Fibroblast of skin of back (primary cell): ENCODE data around the gene PRL. TPM values are rescaled to one million over a fixed set of nuclear protein-coding genes. Genes with fewer than 3 reads are reported as not detected.
A peak's percentile ranks its signal among the peaks of the same experiment; 100 is the strongest.

Experiments used
- DNase-seq: peaks from one replicate; pipeline ENCODE4 v3.0.0-alpha.2; 2013
- polyA plus RNA-seq, 2 experiments: library from polyadenylated mRNA; unstranded; fragments of 120-200 nt; gene quantifications; one replicate each; pipeline ENCODE4 v1.2.1, GENCODE V29; 2013; ENCODE audit not compliant: insufficient read length in 2 of 2

Gene PRL
- not detected for polyA plus RNA-seq (2013, experiment 1 of 2; ENCODE audit: insufficient read length)
- polyA plus RNA-seq (2013, experiment 2 of 2; ENCODE audit: insufficient read length): not detected

DNA sequence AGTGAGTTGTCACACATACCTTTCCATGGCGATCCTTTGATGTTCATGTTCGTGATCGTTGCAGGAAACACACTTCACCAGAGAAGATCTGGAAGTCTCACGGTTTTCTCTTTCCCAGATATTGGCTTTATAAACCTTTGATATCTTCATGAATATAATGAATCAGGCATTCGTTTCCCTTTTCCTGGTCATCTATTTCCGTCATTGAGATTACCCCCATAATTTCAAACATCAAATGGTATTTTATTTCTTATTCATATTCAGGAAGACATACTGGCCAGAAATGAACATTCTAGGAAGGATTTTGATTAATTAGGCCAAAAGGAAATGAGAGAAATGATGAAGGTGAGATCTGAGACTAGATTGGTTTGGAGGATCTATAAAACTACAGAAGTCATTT lies at the start of gene PRL:
Gene PRL, minus strand, starts transcription at position 101 of the 400 bp plus-strand sequence. Its CDS starts 54 bp downstream, at position 47.
- DNase-seq: no peak

DNA sequence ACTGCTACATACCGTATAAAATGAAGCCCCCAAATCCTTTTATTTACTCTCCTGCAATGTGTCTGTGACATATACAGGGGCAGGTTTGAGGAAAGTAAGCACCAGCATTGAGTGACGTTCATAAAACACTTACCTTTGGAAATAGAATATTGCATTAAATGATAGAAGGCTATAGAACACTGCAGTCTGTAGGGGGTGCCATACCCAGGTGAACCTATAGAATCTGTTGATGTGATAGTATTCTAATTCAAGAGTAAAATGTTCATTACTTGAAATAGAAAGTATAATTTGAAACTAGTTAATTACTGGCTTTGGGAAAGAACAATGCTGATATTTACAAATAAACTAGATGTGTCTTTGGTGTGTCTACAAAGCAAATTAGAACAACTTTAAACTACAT lies 47.0 kb upstream of the PRL start:
- DNase-seq: no peak

- no peak for DNase-seq
These were observed 37.9 kb upstream of the PRL start for GRCh38 chr6:22334778-22335177.

GRCh38 chr6:22333802-22334201 lies 37.0 kb upstream of the PRL start:
- DNase-seq: peak; percentile 93

GRCh38 chr6:22332711-22333110 lies 35.9 kb upstream of the PRL start:
- peak; percentile 37 for DNase-seq

GRCh38 chr6:22332216-22332615 lies 35.4 kb upstream of the PRL start:
- DNase-seq: no peak

DNA sequence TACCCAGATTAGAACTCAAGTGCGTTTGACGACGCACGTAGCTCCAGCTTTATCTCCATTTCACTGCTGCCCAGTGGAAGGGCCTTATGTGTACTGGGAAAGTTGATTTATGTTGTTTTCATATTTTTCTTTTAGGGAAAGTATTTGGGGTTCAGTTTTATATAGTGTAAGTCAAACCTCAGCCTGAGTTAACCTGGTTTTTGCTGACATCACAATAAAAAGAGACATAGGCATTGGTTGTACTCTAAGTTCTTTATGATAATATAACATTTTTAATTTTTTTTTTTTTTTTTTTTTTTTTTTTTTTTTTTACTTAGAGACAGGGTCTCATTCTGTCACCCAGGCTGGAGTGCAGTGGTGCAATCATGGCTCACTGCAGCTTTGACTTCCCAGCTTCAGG lies 34.1 kb upstream of the PRL start:
- DNase-seq: no peak

DNA sequence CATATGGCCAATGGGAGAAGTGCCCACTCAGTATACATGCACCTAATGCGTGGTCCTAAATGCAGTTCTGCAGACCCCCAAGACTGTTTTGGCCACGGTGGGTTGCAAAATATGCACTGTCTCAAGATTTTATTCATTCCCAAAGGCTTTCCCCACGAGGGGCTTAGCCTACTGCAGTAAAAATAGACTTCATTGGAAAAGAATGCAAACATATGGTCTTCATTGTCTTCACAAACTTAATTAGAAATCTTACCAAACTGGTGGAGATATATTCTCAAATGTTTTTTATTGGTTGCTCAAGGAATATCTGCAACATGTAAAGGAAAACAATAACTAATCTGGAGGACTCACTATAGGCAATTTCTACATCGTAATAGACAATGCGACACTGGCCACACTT lies 31.6 kb upstream of the PRL start:
- peak; percentile 77 for DNase-seq

GRCh38 chr6:22327881-22328280 lies 31.0 kb upstream of the PRL start:
- DNase-seq: peak; percentile 51

GRCh38 chr6:22326500-22326899 lies 29.7 kb upstream of the PRL start:
- DNase-seq: no peak

DNA sequence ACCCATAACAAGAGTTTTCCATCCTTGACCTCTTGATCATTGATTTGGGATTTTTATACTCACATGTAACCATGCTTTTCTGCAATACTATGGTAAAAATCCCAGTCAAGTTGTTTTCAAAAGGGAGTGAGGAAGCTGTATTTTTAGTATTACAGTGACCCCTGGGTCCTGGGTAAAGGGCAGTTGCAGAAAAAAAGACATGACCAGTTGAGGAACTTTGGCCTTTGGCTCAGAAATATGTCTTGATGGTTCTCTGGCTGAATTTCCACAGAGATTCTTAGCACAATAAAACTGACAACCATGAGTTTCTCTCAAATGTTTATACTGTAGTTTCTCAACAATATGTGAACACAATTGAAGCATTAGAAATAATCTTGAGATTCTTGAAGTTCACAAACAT lies 28.6 kb upstream of the PRL start:
- DNase-seq: peak; percentile 45

DNA sequence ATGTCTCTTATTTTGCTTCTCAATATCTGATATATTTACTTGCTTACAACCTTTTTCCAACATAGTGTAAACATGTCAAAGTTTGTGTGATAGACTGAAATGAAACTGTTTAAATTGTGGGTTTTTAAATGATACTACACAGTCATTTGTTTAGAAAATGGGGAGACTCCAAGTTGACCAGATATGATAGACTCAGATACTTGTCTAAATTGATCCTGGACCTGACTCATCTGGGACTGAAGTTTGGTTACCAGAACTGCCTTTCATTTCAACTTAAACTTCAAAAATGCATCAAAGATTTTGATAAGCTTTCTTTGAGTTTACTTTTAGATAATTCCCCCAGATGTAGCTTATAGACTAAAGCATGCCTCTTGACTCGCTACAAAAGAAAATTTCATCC lies 27.0 kb upstream of the PRL start:
- no peak for DNase-seq

DNA sequence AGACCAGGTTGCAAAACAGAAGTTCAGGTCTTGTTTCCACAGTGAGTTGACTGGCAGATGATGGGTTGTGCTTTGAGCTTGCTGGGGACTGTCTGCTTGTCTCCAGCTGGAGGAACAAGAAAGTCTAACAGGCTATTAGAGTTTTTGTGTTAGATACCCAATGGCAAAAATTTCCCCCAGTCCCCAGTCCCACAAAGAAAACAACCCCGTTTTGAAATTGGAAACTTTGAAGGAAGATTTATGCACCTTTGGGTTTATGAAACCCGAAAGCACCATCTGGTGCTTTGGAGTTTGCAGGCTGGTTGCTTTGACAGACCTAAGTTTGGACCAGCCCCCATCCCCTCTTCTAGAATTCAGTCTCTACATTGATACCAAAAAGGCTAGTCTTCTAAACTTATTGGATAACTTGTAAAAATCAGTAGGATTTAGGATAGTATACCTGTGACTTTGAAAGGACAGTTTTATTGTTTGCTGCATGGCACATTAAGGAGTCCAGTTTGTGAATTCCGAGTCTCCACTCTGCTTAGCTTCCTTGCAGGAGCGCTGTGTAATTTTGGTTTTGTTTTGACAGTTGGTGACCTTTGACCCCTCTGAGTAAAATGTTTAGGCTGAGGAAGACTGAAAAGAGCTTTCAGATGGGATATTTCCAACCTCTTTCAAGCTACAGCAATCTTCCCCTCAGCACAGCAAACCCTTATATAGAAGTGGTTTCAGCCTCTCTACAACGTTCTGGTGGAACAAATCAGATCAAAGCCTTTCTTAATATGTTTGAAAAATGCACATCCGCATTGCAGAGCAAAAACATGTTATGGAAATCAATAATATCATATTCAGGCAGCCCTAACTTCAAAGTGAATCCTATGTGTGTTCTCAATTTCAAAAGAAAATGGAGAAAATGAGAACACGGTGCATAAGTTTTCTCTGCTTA lies 25.5 kb upstream of the PRL start:
- DNase-seq: no peak

DNA sequence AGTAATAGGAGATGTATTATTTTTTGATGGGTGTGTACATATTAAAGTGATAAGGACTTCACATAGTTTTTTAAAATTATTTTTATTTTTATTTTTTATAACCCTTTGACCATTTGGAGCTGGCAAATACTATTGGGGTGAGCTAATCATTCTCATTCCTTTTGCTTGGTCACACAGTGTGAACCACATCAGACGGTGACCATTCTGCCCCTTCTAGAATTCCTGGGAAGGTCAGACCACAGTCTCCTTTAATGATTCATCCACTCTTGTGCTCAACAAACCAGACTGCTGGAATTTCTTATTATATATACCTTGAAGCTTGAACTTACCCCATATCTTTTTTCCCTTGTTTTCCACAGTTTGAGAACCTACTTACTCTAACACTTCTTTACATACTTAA lies 23.9 kb upstream of the PRL start:
- DNase-seq: peak; percentile 98

GRCh38 chr6:22318404-22318803 lies 21.6 kb upstream of the PRL start:
- no peak for DNase-seq

- DNase-seq: no peak
These were observed 17.0 kb upstream of the PRL start for GRCh38 chr6:22313796-22314195.

DNA sequence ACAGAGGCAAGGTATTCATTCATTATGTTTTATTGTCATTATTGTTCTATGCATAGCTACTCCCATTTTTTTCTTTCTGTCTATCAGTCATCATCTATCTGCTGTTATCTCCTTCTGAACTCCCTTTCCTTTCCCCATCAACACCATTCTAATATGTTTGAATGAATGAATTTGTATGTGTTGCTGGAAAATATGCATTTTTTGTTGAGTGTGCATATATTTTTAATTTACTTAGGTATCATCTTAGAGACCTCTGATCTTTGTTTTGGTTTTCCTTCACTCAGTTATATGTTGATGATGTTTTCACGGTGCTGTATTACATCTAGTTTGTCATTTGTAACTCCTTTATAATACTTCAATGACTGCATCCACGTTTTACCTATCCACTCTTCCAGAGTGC lies 12.1 kb upstream of the PRL start:
- DNase-seq: no peak

DNA sequence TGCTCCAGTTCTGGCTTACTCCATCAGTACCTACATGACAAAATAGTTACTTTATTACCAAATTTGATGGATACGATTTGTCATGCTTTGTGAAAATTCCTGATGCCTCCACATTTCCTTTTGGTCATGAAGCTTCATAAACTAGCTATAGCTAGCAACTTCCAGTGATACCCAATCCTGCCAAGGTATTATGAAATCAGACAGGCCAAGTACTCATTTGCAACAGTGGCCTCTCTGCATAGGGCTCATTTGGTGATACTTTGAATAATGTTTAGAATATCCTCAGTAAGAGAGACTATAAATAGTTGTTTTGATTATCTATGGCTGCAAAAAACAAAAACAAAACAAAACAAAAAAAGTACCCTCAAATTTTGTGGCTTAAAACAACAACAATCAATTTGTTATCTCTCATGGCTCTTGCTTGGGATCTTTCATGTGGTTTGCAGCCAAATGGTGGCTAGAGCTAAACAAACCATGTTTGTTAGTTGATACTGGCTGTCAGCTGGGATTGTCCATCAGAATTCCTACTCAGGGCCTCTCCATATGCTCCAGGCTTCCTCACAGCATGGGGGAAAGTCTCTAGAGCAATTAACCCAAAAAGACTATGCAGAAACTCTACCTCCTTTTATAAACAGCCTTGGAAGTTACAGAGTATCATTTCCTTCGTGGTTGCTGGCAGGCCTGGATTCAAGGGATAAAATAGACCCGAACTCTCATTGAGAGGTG lies 10.1 kb upstream of the PRL start:
- no peak for DNase-seq

- no peak for DNase-seq
These were observed 6.0 kb upstream of the PRL start for GRCh38 chr6:22302838-22303237.

DNA sequence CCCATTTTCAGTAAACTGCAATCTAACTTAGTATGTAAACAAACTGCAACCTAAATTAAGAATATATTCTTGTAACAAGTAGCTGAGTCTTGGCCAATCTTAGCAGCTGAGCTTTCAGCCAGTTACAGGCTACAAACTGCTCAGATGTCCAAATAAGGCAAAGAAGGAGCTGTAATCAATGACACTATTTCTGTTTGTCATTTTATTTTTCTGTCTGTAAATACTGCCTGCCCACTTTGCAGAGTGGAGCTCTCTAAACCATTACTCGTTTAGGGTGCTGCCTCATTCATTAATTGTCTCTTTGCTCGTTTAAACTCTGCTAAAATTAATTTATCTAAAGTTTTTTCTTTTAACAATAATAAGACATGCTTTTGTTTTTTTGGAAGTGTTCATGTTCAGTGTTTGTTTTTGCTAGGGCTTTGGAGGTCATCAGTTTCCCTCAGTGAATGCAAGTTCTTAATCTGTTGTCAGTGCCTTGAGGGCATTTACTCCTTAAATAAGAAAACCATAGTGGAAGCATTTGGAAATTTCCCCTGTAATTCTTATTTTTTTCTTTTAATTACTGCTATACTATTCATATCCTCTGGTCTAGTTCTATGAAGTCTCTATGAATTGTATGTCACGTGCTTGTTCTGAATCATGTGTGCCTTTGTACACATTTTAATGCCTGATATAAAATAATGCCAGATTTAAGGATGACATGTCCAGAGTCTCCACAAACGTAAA lies 3.6 kb upstream of the PRL start:
- DNase-seq: no peak

DNA sequence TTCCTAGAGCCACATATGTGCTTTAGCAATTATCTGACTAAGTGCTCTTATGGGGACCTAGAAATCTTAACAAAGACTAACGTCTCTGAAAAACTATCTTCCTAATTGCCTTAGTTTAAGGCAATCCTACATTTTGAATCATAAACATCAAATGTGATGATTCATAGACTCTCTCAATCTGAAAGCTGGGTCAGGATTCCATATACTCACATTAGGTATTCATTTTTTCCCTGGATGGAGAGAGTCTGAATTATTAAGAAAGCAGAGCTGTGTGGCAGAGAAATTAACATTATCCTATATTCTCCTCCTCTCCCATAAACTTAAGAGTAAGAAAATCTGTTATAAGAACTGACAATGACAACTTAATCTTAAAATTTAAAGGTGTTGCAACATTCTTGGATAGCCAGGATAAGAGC lies 1.6 kb upstream of the PRL start:
- DNase-seq: peak; percentile 60

DNA sequence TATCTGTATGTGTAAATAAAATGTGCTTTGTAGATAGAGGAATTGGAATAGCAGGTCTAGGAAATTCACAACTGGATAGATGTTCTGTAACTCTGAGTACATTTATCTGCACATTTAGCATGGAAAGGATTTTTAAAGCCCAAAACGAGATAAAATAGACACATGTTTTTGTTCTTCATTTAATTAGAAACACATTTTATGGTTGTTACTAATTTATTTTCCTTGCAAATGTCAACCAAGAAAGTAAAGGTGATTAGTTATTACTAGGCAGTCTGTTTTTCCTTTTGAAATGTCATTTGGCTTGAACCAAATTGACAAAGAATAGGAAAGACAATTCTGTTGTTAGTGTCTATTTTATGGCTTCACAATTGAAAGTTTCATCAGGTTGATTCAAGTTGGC lies 769 bp downstream of the PRL start:
- DNase-seq: no peak

DNA sequence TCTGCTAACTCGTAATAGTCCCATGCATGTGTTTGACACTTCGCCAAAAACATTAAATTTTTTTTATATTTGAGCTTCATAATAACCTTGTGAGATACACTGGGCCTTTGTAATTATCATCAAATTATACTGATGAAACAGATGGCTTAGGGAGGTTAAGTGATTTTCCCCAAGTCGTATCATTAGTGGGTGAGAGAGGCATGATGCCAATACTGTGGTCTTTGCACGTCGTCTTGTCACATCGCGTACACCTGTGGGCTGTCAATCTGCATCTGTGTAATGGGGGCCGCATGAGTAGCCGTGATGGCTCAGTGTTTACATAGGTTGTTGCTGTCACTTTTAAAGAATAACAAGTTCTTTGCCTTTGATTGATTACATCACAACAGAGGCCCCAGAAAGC lies 1.7 kb downstream of the PRL start:
- no peak for DNase-seq
